ENCODE results near the gene SERPINB1.

Gene SERPINB1

GRCh38 chr6:2793534-2794151, 48.0 kb downstream of the SERPINB1 start:
- no peak for DNase-seq (ENCODE audit: low spot score)

- DNase-seq (ENCODE audit: low spot score): no peak
These were observed 49.1 kb downstream of the SERPINB1 start for GRCh38 chr6:2792330-2793110.

- no peak for DNase-seq (ENCODE audit: low spot score)
These were observed 50.2 kb downstream of the SERPINB1 start for GRCh38 chr6:2791450-2791974.

GRCh38 chr6:2790588-2791449, 50.8 kb downstream of the SERPINB1 start:
- peak; percentile 82 for DNase-seq (ENCODE audit: low spot score)

GRCh38 chr6:2786269-2786668, 55.4 kb downstream of the SERPINB1 start:
- DNase-seq (ENCODE audit: low spot score): no peak

- no peak for DNase-seq (ENCODE audit: low spot score)
These were observed 56.7 kb downstream of the SERPINB1 start for GRCh38 chr6:2784930-2785329.

- DNase-seq (ENCODE audit: low spot score): no peak
These were observed 57.6 kb downstream of the SERPINB1 start for GRCh38 chr6:2784061-2784460.

- no peak for DNase-seq (ENCODE audit: low spot score)
These were observed 58.3 kb downstream of the SERPINB1 start for GRCh38 chr6:2783188-2783963.

- DNase-seq (ENCODE audit: low spot score): no peak
These were observed 58.9 kb downstream of the SERPINB1 start for GRCh38 chr6:2782825-2783187.

GRCh38 chr6:2782356-2782708, 59.3 kb downstream of the SERPINB1 start:
- no peak for DNase-seq (ENCODE audit: low spot score)

Data from RKO (cell line).